NK-92 (cell line): Measurements from ENCODE around the gene CTIF.

Experiments
- DNase-seq: peaks from one replicate; lab custom pipeline; 2025; ENCODE audit not compliant: unreplicated experiment; lab: John Stamatoyannopoulos, UW

CTIF gene

GRCh38 chr18:48617844-48618497, 79.1 kb downstream of the CTIF start:
- no peak for DNase-seq

- DNase-seq: no peak
Measured at GRCh38 chr18:48619016-48619415, 80.2 kb downstream of the CTIF start.

GRCh38 chr18:48619501-48619900, 80.7 kb downstream of the CTIF start:
- DNase-seq: no peak

- no peak for DNase-seq
Measured at GRCh38 chr18:48620071-48620470, 81.2 kb downstream of the CTIF start.

- no peak for DNase-seq
Measured at GRCh38 chr18:48621240-48621639, 82.4 kb downstream of the CTIF start.

- no peak for DNase-seq
Measured at GRCh38 chr18:48621815-48622555, 83.2 kb downstream of the CTIF start.

- DNase-seq: no peak
Measured at GRCh38 chr18:48622911-48623431, 84.1 kb downstream of the CTIF start.

- DNase-seq: no peak
Measured at GRCh38 chr18:48623468-48624235, 84.8 kb downstream of the CTIF start.

- DNase-seq: no peak
Measured at GRCh38 chr18:48624856-48625255, 86.0 kb downstream of the CTIF start.

GRCh38 chr18:48627216-48627615, 88.4 kb downstream of the CTIF start:
- DNase-seq: no peak

GRCh38 chr18:48629730-48630324, 91.0 kb downstream of the CTIF start:
- DNase-seq: no peak

- no peak for DNase-seq
Measured at GRCh38 chr18:48631851-48632250, 93.0 kb downstream of the CTIF start.

GRCh38 chr18:48632676-48633257, 93.9 kb downstream of the CTIF start:
- no peak for DNase-seq

- DNase-seq: no peak
Measured at GRCh38 chr18:48634491-48634890, 95.7 kb downstream of the CTIF start.

GRCh38 chr18:48634975-48635374, 96.1 kb downstream of the CTIF start:
- no peak for DNase-seq

GRCh38 chr18:48635806-48636205, 97.0 kb downstream of the CTIF start:
- DNase-seq: no peak

GRCh38 chr18:48636436-48636835, 97.6 kb downstream of the CTIF start:
- no peak for DNase-seq

GRCh38 chr18:48637081-48637990, 98.5 kb downstream of the CTIF start:
- DNase-seq: no peak

- no peak for DNase-seq
Measured at GRCh38 chr18:48638451-48638850, 99.6 kb downstream of the CTIF start.
